Activated CD8-positive, alpha-beta memory T cell treated with anti-CD3 and anti-CD28 coated beads, Interleukin-2, amount 50 U/mL, for 24 hours (primary cell): Measurements from ENCODE around the gene TFR2.

Experiments used
- DNase-seq: peaks from one replicate; pipeline ENCODE4 v3.0.0-alpha.2; 2020; ENCODE audit errors: extremely low read depth

Gene TFR2

DNA sequence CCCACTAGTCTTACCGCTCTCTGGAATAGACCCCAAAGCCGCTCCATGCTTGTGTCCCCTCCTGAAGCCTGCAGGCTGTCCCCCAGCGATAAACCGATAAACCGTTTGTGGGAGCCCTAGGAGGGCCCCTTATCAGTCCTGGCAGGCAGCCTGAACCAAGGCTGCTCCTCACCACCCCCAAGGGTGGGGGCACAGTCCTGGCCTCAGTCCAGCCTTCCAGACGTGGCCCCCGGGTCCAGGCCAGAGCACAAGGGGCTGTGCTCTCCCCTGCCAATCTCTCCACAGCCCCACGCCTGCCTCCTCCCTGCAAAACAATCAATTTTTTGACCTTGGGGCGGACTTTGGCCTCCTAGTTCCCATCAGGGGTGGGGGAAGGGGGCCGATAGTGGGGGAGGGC, at the start of gene TFR2:
Gene TFR2, minus strand, starts transcription at position 90 of the 397 bp plus-strand sequence. Its CDS starts 43 bp downstream, at position 47.
- no peak for DNase-seq

DNA sequence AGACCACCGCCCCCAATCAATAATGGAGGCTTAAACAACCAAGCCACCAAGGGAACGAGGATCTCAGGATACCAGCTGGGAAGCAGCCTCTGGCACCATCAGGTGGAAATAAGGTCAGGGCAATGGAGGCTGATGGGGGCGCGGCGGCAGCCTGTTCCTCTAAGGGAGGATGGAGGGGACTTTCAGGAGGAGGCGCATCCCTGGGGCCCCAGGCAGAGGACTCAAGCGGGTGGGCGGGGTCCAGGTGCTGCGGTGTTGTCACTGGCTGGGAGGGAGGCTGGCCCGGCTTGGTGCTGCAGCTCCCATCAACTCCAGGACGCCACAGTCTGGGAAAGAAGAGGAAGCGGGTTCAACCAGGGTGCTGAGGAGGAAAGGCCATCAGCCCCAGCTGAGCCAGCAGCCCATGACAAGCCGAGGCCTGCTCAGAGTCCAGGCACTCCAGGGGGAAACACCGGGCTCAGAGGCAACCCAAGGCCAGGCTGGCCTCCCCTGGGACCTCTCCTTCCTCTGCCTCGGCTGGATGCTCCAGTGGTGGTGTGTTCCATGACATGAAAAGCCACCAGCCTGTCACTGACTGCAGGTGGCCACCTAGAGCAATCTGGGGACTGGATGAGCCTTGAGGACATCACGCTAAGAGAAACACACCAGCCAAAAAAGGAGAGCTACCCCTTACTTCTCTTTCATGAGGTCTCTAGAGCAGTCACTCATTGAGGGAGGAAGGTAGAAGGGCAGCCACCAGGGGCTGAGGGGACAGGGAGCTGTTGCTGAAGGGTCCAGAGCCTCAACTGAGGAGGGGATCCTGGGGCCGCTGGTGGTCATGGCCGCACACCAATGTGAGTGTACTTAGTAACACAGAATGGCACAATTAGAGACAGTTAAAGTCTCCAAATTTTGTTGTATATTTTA, 48.1 kb upstream of the TFR2 start:
- DNase-seq = no peak

DNA sequence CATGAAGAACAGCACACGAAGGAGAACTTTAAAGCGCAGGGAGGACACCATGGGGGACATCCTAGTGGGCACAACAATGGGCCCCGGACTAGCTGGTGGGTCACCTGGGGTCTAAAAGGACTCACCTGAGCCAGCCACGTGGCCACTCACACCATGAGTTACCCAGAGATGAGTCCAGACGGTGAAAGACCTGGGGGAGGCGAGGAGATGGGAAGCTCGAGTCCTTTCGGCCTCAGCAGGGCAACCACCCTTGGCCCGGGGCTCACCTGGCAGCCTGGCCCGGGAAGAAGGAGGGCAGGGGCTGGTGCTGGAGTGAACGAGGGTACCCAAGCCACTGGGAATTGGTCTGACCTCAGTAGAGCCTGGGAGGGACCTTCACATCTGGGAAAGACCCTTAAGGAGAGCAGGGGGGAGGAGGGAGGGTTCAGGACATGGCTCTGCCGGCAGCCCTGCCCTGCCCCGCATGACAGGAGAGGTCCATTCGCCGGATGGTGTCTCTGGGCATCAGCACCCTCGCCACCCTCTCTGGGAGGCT, 47.0 kb upstream of the TFR2 start:
- DNase-seq = no peak

DNA sequence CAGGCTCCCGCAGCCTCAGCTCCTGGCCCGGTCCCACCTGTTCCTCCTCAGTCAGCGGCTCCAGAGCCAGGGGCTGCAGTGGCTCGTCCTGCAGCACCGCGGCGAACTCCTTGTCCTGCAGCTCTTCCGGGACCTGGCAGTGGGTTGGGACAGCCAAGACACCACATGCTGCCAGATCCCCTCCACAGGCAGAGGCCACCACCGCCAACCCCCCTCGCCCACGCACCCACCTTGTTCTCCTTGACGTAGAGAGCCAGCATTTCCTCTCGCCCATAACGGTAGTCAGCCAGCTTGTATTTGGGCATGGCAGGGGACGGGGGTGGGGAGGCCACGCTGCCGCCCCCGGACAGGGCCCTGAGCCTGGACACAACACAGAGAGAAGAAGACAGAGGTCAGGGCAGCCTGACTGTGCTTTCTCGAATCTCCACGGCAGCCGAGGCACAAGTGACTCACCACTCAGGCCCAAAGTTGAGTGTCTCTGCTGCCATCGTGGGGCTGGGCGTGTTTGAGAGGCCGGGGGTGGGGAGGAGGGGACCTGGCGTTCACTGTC, 46.5 kb upstream of the TFR2 start:
- DNase-seq = no peak

DNA sequence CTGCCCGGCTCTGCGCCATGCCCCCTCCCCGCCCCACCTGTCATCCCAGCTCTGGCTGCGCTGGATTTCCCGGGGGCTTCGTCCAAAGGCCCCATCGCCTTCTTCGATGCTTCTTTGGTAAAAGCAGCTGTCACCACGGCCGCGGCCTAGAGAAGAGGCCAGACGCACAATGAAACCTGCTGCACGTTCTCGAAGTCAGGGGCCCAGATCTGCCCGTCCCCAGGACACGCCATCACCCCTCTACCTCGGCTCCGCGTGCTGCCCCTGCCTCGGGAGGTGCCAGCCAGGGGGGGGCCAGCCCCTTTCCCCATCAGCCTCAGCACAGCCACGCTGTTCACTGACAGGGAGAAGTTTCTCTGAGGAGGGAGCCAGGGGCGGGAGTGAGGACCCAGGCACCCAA, 45.9 kb upstream of the TFR2 start:
- DNase-seq = no peak

GRCh38 chr7:100686822-100687211, 45.5 kb upstream of the TFR2 start:
- DNase-seq = no peak

DNA sequence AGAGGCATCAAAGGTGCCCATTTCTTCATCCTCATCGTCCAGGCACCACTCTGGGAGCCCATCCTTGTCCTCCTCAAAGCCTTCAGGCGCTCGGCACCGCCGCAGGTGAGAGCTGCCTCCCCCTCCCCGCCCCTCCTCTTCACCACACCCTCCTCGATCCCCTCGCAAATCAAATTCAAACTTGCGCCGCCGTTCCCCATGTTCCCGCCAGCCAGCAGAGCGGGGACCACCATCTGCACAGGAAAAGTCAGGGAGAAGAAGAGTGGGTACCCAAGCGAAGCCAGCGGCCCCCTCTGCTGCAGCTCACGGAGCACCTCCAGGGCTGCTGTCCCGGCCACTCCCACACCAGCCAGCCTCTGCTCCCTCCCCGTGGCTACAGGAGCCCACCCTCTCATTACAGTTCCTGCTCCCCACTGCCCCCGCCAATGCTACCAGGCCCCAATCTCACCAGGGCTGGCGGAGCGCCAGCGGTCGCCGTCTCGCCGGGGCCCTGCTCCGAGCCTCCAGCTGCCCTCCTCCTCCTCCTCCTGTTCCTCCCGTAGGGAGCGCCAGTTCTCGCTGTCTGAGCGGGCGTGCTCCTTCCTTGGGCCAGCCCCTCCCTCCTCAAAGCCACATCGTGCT, 45.0 kb upstream of the TFR2 start:
- no peak for DNase-seq

- no peak for DNase-seq
Measured at GRCh38 chr7:100685631-100686145, 44.3 kb upstream of the TFR2 start.

GRCh38 chr7:100685049-100685605, 43.8 kb upstream of the TFR2 start:
- no peak for DNase-seq

GRCh38 chr7:100684534-100685042, 43.2 kb upstream of the TFR2 start:
- DNase-seq = no peak

DNA sequence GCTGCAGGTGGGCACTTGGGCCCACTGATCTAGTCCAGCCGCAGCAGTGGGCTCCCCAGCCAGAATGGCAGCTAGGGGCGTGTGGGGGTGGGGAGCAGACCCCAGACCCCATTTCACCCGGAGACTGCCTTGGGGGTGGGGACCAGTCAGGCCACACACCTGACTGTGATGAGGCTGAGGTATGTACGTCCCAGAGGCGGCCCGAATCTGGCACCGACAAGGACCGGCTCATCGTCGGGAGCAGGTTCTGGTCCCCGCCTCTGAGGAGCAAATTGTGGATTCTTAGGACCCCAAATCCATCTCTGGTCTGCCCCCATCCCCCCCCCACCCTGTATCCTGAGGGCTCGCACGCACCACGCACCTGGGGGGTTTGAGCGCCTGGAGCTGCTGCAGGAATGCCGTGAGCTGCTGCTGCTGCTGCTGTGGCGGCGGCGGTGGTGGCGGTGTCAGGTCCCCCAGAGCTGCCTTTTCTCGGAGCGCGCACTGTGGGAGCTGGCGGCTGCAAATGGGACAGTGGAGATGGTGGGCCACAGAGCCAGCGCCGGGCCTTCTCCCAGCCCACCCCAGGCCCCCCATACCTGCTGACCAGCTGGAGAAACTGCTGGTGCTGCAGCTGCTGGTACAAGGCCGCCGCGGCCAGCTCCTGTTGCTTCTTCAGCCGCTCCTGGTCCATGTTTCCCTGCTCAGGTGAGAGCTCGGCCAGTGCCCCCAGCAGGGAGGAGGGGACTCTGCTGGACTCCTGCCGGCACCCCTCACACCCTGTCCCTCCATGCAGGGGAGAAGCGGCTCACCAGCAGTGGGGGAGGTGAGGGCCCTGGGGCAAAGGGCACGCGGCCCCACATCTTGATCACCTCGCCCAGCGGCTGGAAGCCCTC, 42.5 kb upstream of the TFR2 start:
- DNase-seq = no peak

DNA sequence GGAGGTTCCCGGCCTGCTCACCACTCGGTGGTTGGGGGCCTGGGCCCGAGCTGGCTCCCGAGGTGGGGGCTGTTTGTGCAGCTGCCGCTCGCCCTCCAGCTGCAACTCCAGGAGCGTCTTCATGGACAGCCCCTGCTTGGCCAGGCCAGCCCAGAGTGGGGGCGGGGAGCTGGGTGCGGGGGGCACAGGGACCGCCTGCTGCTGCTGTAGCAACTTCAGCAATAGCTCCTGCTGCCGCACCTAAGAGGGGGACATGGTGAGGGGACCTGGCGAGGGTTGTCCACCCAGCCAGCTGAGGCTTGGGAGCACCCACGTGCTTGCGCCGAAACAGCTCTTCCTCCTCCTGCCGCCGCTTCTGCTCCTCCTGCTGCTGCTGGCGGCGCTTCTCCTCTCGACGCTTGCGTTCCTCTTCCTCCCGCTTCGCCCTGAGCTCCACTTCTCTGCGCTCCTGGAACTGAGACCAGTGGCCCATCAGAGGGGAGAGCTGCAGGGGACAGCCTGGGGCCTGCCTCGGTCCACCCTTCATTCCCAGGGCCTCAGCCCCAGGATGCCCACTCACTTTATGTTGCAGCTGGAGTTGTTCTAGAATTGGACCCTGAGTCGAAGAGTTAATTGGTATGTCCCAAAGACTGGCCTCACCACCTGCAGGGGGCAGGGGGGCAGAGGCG, 41.8 kb upstream of the TFR2 start:
- DNase-seq = no peak

DNA sequence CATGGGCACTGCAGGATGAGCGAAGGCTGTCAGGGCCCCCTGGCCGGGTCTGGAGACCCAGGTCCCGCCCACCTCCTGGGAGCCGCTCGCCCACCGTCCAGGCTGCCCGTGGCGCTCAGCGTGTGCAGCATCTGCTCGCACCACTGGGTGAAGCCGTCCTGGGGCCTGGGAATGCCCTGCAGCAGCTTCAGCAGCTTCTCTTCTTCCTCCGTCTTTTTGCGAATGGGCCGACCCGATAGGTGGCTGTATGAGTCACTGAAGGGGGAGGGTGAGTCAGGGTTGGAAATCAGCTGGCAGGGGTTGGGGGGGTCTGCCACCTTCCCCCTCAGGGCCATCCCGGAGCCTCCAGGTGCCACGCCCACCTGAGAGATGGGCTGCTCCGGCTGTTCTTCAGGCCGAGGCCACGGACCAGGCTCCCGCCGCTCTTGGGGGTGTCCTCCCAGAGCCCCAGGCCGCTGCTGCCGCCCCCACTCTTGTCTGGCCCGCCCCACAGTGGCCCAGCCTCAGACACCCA, 40.9 kb upstream of the TFR2 start:
- no peak for DNase-seq

DNA sequence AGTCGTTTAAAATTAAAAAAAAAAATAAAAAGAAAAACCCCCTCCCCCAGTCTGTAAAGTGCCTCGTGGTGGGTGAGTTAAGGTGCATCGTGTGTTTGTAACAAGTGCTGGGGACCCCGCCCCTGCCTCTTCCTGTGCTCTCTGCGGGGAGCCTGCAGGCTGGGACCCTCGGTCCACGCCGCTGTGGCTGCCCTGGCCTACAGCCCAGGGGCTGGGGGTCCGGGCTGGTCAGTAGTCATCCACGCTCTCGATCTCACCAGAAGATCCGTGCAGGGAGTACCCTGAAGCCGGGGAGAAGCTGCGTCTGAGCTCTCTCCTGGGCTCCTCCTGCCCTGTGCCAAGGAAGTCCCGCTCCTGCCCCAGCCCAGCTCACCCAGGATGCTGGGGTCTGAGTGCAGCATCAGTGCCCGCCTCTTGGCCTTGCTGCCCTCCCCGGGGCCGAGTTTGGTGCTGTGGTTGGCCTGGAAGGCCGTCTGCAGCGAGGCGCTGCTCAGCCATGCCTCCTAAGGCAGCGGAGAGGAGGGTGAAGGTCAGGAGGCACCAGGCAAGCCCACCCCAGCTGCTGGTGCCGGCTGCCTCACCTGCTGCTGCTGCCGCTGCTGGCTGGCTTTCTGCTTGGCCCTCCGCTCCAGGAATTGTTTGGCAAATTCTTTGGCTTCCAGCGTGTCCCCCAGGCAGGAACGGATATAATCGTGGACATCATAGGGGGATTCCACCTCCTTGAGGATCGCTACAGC, 40.3 kb upstream of the TFR2 start:
- DNase-seq = no peak

DNA sequence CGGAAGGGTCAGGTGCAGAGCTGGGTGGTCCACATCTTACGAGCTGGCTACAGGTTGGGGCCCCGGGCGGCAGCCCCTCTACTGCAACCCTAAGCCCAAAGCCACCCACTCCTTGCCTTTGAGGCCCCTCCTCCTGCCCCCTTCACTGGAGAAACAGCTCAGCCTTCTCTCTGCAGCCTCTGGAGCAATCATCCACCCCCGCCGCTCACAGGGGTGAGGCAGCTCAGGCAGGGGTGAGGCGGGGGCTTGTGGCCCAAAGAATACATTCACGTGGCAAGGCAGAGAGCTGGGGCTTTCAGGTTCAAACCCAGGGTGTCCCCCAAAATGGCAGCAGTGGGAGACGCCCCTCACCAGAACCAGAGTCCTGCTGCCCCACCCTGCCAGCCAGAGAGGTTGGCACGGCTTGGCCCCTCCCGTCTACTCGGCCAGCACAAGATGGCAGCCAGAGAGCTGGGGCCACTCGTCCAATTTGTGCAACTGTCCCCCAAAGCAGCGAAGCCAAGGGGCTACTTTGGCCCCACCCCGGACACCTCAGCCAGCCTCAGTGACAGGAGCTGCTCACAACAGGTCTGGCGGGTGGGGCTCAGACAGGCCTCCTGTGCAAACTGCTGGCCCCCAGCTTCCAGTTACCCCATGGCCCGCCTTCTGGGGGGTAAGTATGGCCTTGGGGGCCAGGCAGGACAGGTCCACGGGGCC, 39.4 kb upstream of the TFR2 start:
- no peak for DNase-seq

DNA sequence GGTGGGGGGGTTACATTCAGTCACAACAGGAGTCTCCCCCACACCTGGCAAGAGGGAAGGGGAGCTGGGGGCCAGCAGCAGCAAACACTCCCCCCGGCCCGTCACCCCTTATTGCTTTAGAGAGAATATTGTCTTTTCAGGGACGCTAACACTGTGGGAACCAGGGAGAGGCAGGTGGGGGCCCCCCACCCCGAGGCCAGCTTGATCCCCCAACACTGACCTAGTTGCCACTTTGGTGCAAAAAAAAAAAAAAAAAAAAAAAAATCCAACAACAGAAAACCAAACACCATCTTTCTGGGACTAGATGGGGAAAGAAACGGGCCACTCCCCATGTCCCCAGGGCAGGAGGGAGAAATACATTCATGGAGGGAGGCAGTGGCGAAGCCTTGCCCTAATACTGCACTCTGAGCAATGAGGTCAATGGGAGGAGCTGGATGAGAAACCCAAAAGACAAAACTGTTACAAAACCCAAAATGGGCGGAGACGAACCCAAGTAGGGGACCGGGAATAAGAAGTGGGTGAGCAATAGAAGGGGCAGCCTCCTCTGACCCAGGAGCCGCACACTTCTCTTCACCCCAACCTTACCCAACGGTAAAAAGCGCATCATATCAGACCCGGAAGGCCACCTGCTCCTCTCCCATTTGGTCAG, 38.7 kb upstream of the TFR2 start:
- DNase-seq = no peak

DNA sequence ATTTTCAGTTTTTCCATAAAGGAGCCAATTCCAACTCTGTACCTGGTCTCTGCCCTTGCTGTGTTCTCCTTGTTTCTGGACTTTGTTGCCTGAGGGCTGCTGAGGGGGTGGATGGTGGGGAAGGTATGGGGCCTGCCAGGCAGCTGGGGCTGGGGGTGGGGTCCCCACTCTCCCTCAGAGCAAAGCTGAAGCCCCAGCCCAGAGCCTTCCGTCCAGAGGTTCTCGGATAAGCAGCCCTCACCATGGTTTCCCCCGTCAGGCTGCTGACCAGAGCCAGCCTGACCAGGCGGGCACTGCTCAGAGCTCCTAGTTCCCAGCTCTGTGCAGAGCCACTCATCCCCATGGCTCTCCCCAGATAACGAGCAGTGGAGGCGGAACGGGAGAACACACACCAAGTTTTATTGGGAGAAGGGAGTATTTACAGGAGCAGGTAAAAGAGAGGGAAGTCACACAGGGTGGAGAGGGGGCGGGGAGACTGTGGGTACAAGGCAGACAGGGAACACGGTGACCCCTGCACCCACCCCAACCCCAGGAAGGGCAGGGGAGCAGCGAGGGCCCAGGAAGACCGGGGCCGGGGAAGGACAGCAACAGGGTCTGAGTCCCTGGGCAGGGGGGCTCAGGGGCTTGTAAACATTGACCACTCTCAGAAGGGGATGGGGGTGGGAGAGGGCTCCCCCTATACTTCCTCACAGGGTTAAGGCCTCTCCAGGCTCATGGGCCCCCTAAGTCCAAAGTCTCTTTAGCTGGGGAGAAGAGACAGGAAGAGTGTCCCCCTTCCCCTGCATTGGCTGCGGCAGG, 38.0 kb upstream of the TFR2 start:
- no peak for DNase-seq
